ENCODE results near the gene ATG2A. TPM values are rescaled to one million over a fixed set of nuclear protein-coding genes. Genes with fewer than 3 reads are reported as not detected.

ATG2A gene
- total RNA-seq, 1 experiment from 2014 or later = 28.8 TPM

GRCh38 chr11:64871492-64871891 lies 45.5 kb downstream of the ATG2A start:
- intact Hi-C loops (cut with micrococcal nuclease; ENCODE audit: unreplicated experiment) = no loop called here
- CTCF ChIA-PET = no interaction called here
- TF ChIP-seq TCF7L2 (IDR thresholded peaks at IDR 0.05; ENCODE audit: low read depth, low read length) (no peak), SIN3A (IDR thresholded peaks at IDR 0.05; ENCODE audit: borderline replicate concordance, insufficient read depth, low read depth, low read length) (no peak), REST (IDR thresholded peaks at IDR 0.05; ENCODE audit: insufficient read depth in 1 of 2, low read depth in 2 of 2, low read length in 1 of 2) (no peak)

GRCh38 chr11:64870893-64871466 lies 46.0 kb downstream of the ATG2A start:
- H3K4me3 ChIP-seq (ENCODE audit: low read depth in 2 of 2, low read length in 2 of 2) = peak overlapping the region in 1 of 2 experiments; percentile 31; a peak in 2 of 4 replicates
- no peak for TF ChIP-seq REST (IDR thresholded peaks at IDR 0.05; ENCODE audit: insufficient read depth in 1 of 2, low read depth in 2 of 2, low read length in 1 of 2)
- no peak for TF ChIP-seq TCF7L2 (IDR thresholded peaks at IDR 0.05; ENCODE audit: low read depth, low read length)
- no peak for TF ChIP-seq SIN3A (IDR thresholded peaks at IDR 0.05; ENCODE audit: borderline replicate concordance, insufficient read depth, low read depth, low read length)
- TF ChIP-seq POLR2AphosphoS5 (IDR thresholded peaks at IDR 0.05; ENCODE audit: low read depth, low read length) = no peak
- TF ChIP-seq, protein P1, sequence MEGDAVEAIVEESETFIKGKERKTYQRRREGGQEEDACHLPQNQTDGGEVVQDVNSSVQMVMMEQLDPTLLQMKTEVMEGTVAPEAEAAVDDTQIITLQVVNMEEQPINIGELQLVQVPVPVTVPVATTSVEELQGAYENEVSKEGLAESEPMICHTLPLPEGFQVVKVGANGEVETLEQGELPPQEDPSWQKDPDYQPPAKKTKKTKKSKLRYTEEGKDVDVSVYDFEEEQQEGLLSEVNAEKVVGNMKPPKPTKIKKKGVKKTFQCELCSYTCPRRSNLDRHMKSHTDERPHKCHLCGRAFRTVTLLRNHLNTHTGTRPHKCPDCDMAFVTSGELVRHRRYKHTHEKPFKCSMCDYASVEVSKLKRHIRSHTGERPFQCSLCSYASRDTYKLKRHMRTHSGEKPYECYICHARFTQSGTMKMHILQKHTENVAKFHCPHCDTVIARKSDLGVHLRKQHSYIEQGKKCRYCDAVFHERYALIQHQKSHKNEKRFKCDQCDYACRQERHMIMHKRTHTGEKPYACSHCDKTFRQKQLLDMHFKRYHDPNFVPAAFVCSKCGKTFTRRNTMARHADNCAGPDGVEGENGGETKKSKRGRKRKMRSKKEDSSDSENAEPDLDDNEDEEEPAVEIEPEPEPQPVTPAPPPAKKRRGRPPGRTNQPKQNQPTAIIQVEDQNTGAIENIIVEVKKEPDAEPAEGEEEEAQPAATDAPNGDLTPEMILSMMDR (IDR thresholded peaks at IDR 0.05) = no peak
- peak overlapping the region; percentile 83 for H3K27ac ChIP-seq (ENCODE audit: low read length)
- CTCF ChIA-PET = interaction anchor here (0.9 kb wide), 1 partner anchor 92 kb away, joined by 3 read pairs; the partner anchor contains the start of gene SF1
- POLR2A ChIA-PET = no interaction called here
- DNase-seq (ENCODE audit: low read depth, low spot score) (no peak), ATAC-seq (no peak)
- H3K36me3 ChIP-seq (ENCODE audit: control insufficient read depth, insufficient read depth, low read length) = peaks cover 9% of the 10 kb centered on the region
- in situ Hi-C loops (cut with HindIII; ENCODE audit: low pct_unique_long_range_greater_than_20kb, low sequenced_read_pairs) = no loop called here
- H3K27me3 ChIP-seq (ENCODE audit: control insufficient read depth, insufficient read depth, low read length) = no peaks in the 10 kb centered on the region
- H3K4me1 ChIP-seq (ENCODE audit: control insufficient read depth, insufficient read depth, low read length) = peaks cover 81% of the 10 kb centered on the region
- H3K9me3 ChIP-seq (ENCODE audit: control insufficient read depth, insufficient read depth, low read depth, low read length) = no peaks in the 10 kb centered on the region
- intact Hi-C loops (cut with micrococcal nuclease; ENCODE audit: unreplicated experiment) = no loop called here
- BruUV-seq (replicated peaks) = no TSS peak

More at GRCh38 chr11:64871492-64871891, 45.5 kb downstream of the ATG2A start:
- peaks cover 9% of the 10 kb centered on the region for H3K36me3 ChIP-seq (ENCODE audit: control insufficient read depth, insufficient read depth, low read length)
- DNase-seq (ENCODE audit: low read depth, low spot score) = no peak
- H3K4me3 ChIP-seq (ENCODE audit: low read depth in 2 of 2, low read length in 2 of 2) = no peak overlapping the region
- POLR2A ChIA-PET = no interaction called here
- H3K9me3 ChIP-seq (ENCODE audit: control insufficient read depth, insufficient read depth, low read depth, low read length) = no peaks in the 10 kb centered on the region
- H3K27me3 ChIP-seq (ENCODE audit: control insufficient read depth, insufficient read depth, low read length) = no peaks in the 10 kb centered on the region
- peaks cover 79% of the 10 kb centered on the region for H3K4me1 ChIP-seq (ENCODE audit: control insufficient read depth, insufficient read depth, low read length)
- ATAC-seq = no peak
- in situ Hi-C loops (cut with HindIII; ENCODE audit: low pct_unique_long_range_greater_than_20kb, low sequenced_read_pairs) = no loop called here
- BruUV-seq (replicated peaks) = no TSS peak
- H3K27ac ChIP-seq (ENCODE audit: low read length) = peak overlapping the region; percentile 83

All from Panc1 (cell line).